Measurements from ENCODE around the gene COL18A1.
A peak's percentile ranks its signal among the peaks of the same experiment; 100 is the strongest.
"Not testable (repeated sequence)": the region's sequence is repeated elsewhere in the genome, so short reads cannot be mapped to it uniquely, and the experiment has no call there.

The COL18A1 gene

DNA sequence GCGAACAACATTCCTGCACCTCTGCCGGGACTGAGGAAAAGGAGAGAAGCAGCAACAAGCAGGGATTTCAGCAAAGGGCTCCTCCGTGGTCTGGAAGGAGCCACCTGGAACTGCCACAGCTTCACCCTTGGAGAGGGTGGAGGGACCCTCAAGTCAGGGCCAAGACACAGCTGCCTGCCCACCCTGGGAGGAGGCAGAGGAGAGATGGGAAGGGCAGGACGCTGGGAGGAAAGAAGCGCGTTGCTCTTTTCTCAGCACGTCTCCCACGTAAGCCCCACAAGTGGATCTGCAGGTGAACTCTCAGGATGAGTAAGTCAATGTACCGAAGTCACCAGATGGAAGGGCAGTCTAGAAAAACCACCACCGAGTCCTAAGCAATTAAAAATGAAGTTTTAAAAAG lies 97.6 kb downstream of the COL18A1 start:
- ChIA-PET CTCF (no interaction called here), POLR2A (no interaction called here)
- DNase-seq (ENCODE audit: extremely low spot score): peak; percentile 58
- TF ChIP-seq, protein P1, sequence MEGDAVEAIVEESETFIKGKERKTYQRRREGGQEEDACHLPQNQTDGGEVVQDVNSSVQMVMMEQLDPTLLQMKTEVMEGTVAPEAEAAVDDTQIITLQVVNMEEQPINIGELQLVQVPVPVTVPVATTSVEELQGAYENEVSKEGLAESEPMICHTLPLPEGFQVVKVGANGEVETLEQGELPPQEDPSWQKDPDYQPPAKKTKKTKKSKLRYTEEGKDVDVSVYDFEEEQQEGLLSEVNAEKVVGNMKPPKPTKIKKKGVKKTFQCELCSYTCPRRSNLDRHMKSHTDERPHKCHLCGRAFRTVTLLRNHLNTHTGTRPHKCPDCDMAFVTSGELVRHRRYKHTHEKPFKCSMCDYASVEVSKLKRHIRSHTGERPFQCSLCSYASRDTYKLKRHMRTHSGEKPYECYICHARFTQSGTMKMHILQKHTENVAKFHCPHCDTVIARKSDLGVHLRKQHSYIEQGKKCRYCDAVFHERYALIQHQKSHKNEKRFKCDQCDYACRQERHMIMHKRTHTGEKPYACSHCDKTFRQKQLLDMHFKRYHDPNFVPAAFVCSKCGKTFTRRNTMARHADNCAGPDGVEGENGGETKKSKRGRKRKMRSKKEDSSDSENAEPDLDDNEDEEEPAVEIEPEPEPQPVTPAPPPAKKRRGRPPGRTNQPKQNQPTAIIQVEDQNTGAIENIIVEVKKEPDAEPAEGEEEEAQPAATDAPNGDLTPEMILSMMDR (IDR thresholded peaks at IDR 0.05; ENCODE audit: control extremely low read depth, extremely low read depth, low read depth, missing control alignments): no peak

- CTCF ChIA-PET; POLR2A ChIA-PET; DNase-seq (ENCODE audit: extremely low spot score): not testable (repeated sequence)
These were observed 98.3 kb downstream of the COL18A1 start for GRCh38 chr21:45503226-45503625.

DNA sequence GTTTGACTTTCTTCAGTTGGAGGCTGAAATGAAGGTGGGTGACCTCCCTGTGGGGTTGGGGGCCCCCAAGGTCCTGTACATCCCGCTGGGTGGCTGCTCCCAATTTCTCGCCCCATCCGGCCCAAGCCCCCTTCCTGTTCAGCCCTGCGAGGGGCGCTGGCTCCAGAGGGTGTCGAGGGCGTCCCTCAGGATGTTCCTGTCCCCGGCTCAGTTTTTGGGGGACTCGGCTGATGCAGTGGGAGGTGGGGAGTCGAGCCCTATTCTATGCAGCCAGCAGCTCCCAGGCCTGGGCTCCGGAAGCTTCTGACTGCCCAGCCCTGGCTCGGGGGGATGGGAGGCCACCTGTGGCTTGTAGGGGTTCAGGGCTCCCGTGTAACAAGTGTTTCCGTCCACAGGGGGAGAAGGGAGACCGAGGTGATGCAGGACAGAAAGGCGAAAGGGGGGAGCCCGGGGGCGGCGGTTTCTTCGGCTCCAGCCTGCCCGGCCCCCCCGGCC lies 99.1 kb downstream of the COL18A1 start:
- CTCF ChIA-PET: no interaction called here
- TF ChIP-seq, protein P1 (IDR thresholded peaks at IDR 0.05; ENCODE audit: control extremely low read depth, extremely low read depth, low read depth, missing control alignments): no peak
- DNase-seq (ENCODE audit: extremely low spot score): no peak
- POLR2A ChIA-PET: no interaction called here

- TF ChIP-seq, protein P1 (IDR thresholded peaks at IDR 0.05; ENCODE audit: control extremely low read depth, extremely low read depth, low read depth, missing control alignments): no peak
- ChIA-PET CTCF (no interaction called here), POLR2A (no interaction called here)
- no peak for DNase-seq (ENCODE audit: extremely low spot score)
These were observed 99.8 kb downstream of the COL18A1 start for GRCh38 chr21:45504516-45505415.

DNA sequence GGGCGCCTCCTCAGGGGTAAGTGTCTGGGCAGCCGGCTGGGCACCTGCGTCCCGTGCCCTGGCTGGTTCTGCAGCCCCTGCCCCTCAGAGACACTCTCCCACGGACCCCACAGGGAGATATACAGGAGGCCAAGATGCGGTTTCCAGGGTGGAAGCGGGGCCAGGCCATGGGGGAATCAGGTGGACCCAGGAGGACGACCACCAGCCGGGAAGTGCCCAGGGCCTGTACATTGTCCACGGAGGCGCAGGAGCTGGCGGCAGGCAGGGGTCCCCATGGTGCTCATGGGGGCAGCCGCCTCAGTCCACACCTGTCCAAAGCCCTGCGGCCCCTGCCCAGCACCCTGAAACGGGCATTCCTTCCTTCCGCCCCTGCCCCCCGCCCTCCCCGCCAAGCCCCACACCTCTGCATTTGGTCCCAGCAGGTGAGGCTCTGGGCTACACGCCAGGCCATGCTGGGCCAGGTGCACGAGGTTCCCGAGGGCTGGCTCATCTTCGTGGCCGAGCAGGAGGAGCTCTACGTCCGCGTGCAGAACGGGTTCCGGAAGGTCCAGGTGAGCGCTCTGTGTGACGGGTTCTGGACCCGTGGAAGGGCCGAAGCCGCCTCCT lies 100.6 kb downstream of the COL18A1 start:
- POLR2A ChIA-PET: no interaction called here
- TF ChIP-seq, protein P1 (IDR thresholded peaks at IDR 0.05; ENCODE audit: control extremely low read depth, extremely low read depth, low read depth, missing control alignments): no peak
- CTCF ChIA-PET: no interaction called here
- DNase-seq (ENCODE audit: extremely low spot score): no peak

DNA sequence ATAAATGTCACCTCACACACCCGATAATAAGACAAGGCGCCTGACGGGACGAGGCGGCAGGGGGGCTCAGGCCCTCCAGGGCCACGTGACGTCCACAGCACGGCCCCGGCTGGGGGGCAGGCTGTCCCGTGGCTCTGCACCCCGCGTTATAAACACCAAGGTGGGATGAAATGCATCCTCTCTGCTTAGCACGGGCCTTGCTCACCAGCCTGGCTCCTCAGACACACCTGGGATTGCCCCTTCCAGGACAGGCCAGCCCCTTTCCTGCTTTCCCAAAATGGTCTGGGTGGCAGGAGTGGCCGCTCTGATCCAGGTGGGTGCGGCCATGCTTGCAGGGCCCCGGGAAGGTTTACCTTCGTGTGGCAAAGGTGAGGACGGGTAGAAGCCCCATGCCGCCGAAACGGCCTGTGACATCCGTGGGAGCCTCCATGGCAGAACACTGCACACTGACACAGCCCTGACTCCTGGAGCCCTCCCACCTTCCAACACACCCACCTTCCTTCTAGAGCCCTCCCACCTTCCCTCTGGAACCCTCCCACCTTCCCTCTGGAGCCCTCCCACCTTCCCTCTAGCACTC lies 101.4 kb downstream of the COL18A1 start:
- POLR2A ChIA-PET: no interaction called here
- CTCF ChIA-PET: no interaction called here
- TF ChIP-seq, protein P1 (IDR thresholded peaks at IDR 0.05; ENCODE audit: control extremely low read depth, extremely low read depth, low read depth, missing control alignments): no peak

More for the DNA sequence above, 101.4 kb downstream of the COL18A1 start:
- no peak for DNase-seq (ENCODE audit: extremely low spot score)

Data from GM10248 (cell line).